Measurements from ENCODE around the gene NR2F1. TPM values are rescaled to one million over a fixed set of nuclear protein-coding genes. Genes with fewer than 3 reads are reported as not detected.

NR2F1 gene
- total RNA-seq, 1 donor, result 0.42 TPM

DNA sequence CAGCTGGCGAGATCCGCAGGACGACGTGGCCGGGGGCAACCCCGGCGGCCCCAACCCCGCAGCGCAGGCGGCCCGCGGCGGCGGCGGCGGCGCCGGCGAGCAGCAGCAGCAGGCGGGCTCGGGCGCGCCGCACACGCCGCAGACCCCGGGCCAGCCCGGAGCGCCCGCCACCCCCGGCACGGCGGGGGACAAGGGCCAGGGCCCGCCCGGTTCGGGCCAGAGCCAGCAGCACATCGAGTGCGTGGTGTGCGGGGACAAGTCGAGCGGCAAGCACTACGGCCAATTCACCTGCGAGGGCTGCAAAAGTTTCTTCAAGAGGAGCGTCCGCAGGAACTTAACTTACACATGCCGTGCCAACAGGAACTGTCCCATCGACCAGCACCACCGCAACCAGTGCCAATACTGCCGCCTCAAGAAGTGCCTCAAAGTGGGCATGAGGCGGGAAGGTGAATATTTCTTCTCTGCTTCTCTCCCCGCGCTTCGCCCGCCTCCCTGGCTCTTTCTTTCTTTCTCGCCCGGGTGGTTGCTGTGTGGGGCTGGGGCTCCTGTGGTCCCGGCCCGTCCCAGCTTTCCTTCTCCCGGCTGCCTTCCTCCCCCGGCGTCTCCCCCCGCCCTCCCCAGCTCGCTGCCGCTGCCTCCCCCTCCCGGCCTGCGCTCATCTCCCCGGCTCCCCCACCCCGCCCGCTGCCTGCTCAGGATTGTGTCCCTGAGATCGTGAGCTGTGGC lies 2.2 kb downstream of the NR2F1 start:
- no peak overlapping the region for H3K4me3 ChIP-seq (ENCODE audit: low read length)
- no peaks in the 10 kb centered on the region for H3K9me3 ChIP-seq (ENCODE audit: low read depth, low read length)
- peaks cover 39% of the 10 kb centered on the region for H3K4me1 ChIP-seq (ENCODE audit: insufficient read depth, low read length)
- peaks cover 83% of the 10 kb centered on the region for H3K27me3 ChIP-seq (ENCODE audit: insufficient read depth, low read length)

DNA sequence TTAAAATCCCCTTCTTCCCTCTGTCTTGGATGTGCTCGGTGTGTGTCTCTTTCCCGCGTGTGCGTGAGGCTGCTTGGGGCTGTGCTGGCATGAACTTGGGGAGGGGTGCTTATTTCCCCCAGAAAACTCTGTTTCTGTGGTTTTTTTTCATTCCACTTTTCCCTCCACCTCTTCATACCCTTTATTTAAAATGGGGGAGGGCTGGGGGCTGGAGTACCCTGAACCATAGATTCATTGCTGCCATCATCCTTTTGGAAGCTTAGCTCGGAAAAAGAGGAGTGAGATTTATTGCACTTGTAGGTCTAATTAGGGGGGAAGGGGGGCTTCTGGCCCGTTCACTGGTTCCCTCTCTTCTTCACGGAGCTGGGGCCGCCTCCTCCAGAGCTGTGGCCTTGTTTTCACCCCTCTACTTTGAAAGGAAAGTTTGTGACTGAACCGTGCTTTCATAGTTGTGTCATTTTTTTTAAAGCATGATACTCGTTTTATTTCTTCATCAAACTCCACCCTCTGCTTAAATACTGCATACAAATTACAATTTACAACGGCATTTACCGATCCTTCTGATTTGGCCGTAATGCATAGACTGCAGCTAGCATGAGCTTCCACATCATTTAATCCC lies 2.9 kb downstream of the NR2F1 start:
- Histone ChIP-seq H3K27me3 (ENCODE audit: insufficient read depth, low read length) (peaks cover 83% of the 10 kb centered on the region), H3K4me1 (ENCODE audit: insufficient read depth, low read length) (peaks cover 32% of the 10 kb centered on the region), H3K9me3 (ENCODE audit: low read depth, low read length) (no peaks in the 10 kb centered on the region), H3K4me3 (ENCODE audit: low read length) (no peak overlapping the region)

DNA sequence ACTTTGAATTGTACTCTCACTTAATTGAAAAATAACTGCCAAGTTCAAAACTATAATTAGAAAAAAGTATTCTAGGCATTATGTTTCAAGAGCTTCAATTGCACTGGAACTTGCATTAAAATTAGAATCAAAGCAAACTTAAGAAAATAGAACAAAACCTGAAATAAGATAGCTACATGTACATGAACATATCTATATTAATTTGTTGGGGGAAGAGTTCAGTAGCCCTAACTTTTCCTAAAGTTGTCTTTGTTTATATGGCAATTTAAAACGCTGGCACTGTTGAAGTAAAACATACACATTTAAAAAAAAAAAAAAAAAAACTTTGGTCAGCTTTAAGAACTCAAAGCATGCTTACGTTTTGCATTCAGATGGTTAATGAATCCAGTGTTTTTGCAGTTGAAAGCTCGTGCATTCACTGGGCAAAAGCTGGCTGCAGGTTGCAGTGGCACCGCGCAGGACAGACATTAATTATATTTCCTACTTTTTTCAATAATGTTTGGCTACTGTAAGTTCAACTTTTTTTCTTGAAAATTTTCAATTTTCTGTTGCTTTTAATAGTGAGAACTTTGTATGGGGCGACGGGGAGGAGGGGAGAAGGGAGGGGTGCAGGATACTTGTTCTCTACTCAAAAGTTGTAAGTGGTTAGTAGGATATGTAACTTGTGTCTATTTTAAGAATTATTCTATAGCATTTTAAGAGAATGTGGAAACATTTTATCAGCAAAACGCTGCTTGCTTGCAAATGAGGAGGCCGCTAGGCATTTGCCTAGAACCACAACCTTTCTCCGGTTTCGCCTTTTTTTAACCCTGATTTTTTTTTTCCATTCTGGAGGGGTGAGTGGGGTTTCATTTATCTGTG lies 3.9 kb downstream of the NR2F1 start:
- Histone ChIP-seq H3K4me1 (ENCODE audit: insufficient read depth, low read length) (peaks cover 23% of the 10 kb centered on the region), H3K27me3 (ENCODE audit: insufficient read depth, low read length) (peaks cover 83% of the 10 kb centered on the region), H3K9me3 (ENCODE audit: low read depth, low read length) (no peaks in the 10 kb centered on the region), H3K4me3 (ENCODE audit: low read length) (no peak overlapping the region)

DNA sequence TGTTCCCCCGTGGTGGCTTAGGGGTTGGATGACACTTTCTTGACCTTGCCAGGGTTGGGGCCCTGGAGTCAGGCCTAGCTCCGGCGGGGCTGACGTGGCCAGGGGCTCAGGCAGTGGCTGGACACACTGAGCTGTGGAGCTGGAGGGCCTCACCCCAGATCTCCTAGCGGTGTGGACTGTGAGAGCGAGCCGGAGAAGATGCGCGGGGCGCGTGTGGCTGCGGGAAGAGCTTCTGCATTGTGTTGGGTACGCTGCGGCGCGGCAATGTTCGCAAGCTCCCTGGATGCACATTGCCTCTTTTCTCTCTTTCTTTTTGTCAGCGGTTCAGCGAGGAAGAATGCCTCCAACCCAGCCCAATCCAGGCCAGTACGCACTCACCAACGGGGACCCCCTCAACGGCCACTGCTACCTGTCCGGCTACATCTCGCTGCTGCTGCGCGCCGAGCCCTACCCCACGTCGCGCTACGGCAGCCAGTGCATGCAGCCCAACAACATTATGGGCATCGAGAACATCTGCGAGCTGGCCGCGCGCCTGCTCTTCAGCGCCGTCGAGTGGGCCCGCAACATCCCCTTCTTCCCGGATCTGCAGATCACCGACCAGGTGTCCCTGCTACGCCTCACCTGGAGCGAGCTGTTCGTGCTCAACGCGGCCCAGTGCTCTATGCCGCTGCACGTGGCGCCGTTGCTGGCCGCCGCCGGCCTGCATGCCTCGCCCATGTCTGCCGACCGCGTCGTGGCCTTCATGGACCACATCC lies 4.8 kb downstream of the NR2F1 start:
- Histone ChIP-seq H3K4me1 (ENCODE audit: insufficient read depth, low read length) (peaks cover 20% of the 10 kb centered on the region), H3K27me3 (ENCODE audit: insufficient read depth, low read length) (peaks cover 82% of the 10 kb centered on the region), H3K4me3 (ENCODE audit: low read length) (no peak overlapping the region), H3K9me3 (ENCODE audit: low read depth, low read length) (no peaks in the 10 kb centered on the region)

DNA sequence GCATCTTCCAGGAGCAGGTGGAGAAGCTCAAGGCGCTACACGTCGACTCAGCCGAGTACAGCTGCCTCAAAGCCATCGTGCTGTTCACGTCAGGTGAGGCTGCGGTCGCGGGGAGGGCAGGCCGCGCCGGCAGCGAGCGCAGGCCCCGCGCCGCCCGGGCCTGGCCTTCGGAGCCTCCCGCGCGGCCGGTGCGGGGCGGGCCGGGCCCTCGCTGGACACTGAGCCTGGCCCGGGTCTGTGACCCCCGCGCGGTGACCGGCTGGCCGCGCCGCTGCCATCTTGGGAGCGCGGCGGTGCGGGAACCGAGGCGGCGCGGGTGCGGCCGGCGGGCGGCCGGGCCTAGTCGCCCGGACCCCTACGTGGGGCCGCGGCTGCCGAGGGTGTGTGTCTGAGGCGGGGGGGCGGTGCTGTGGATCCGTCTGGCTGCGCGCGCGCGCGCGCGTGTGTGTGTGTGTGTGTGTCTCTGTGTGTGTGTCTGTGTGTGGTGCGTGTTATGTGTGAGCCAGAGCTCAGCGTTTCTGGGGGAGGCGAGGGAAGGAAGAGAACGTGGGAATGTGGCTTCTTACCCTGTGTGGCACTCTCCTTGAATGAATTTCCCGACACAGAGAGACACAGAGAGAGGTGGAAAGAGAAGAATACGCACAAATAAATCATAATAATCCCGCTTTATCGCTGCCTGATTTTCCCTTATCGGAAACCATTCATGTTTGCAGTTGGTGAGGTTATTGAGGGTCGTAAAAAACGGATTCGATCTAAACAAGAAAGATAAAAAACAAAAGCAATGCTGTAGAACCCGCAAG lies 5.5 kb downstream of the NR2F1 start:
- H3K9me3 ChIP-seq (ENCODE audit: low read depth, low read length), result no peaks in the 10 kb centered on the region

DNA sequence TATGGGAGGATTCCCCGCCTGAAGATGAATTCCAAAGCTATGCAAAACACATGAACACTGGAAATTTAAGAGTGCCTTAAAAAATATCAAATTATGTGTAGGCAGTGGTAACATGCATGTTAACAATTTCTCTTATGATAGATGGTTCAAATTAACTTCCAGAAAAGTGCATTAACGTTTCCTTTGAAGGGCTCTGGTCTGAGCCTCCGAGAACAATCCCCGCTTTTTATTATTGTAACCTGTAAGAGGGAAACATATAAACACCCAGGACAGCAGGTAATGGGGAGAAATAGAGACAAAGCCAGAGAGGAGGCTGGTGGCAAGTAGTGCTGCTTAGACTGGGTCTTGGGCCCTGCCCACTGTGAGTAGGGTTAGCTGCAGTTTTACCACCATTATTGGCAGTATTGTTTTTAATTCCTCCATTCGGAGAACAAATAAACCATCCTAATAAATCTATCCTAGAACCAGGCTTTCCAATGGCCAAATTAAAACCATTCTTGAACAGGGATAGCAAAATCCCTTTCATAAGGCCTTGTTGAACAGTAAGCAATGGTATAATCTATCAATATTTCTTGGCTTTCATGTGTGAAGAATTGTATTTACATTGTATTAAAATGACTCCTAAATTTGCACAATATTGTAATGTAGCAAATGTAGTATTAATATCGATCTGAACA lies 6.3 kb downstream of the NR2F1 start:
- no peak overlapping the region for H3K4me3 ChIP-seq (ENCODE audit: low read length)
- H3K9me3 ChIP-seq (ENCODE audit: low read depth, low read length), result no peaks in the 10 kb centered on the region
- H3K4me1 ChIP-seq (ENCODE audit: insufficient read depth, low read length), result peaks cover 8% of the 10 kb centered on the region
- peaks cover 86% of the 10 kb centered on the region for H3K27me3 ChIP-seq (ENCODE audit: insufficient read depth, low read length)

More for the DNA sequence above, 5.5 kb downstream of the NR2F1 start:
- no peak overlapping the region for H3K4me3 ChIP-seq (ENCODE audit: low read length)
- H3K27me3 ChIP-seq (ENCODE audit: insufficient read depth, low read length), result peaks cover 82% of the 10 kb centered on the region
- H3K4me1 ChIP-seq (ENCODE audit: insufficient read depth, low read length), result peaks cover 12% of the 10 kb centered on the region

DNA sequence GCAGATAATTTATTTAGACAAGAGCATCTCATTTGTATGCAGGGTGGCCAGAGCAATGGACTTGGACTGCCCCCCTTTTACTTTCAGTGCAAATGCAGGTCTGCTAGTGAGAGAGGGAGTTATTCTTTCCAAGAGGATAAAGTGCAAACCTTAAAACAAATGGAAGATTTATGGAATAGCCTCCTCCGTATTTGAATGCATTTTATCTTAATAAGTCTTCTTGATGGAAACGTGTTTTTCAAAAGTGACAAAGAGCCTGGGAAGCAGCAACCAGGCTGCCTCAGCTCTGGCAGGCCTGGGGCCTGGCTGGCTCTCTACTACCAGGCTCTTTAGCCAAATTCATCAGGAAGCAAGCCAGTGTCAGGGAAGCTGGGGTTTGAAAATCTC lies 6.8 kb downstream of the NR2F1 start:
- Histone ChIP-seq H3K27me3 (ENCODE audit: insufficient read depth, low read length) (peaks cover 91% of the 10 kb centered on the region), H3K4me3 (ENCODE audit: low read length) (no peak overlapping the region), H3K4me1 (ENCODE audit: insufficient read depth, low read length) (peaks cover 8% of the 10 kb centered on the region), H3K9me3 (ENCODE audit: low read depth, low read length) (no peaks in the 10 kb centered on the region)

DNA sequence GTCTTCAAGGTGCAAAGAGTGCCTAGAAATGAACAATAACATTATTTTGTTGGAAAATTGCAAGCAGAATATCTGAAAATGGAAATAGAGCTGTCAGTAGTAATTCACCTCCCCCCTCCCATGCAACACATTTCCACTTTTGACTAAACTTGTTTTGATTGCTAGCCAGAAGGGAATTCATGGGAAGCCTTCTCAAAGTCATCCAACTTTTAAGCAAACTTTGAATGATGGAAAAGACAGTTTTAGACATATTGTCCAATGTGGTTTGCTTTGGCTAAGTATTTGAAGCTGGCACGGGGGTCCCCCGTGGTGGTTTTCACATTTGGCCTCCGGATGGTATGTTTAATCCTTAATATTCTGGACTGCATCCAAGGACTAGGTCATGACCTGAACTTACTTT lies 7.5 kb downstream of the NR2F1 start:
- Histone ChIP-seq H3K4me3 (ENCODE audit: low read length) (no peak overlapping the region), H3K27me3 (ENCODE audit: insufficient read depth, low read length) (peaks cover 95% of the 10 kb centered on the region)

DNA sequence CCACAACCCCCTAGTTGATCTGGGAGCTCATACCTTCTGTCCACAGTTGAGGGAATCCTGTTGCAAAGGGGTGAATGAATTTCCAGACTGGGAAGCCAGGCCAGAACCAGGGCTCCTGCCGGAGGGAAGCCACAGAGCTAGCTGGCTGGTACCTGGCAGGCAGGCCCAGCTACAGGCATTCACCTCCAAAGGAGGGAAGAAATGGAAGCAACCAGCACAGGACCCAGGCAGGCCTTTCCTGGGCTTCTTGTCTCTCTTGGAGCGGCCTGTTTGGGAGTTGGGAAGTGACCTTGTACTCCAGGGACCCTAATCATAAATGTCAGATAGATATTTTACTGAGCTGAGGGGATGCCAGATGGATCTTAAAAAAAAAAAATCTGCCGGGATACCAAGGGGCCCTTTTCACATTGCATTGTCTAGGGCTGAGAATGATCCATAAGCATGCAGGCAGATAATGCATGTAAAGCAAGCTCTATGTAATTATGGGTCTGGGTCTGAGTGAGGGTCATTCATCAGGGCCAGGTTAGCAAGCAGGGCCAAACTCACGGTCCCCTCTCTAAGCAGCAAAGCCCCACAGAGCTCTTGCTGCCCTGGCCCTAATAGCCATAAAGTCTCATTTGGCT lies 8.4 kb downstream of the NR2F1 start:
- H3K27me3 ChIP-seq (ENCODE audit: insufficient read depth, low read length), result peaks cover 95% of the 10 kb centered on the region
- no peak overlapping the region for H3K4me3 ChIP-seq (ENCODE audit: low read length)
- H3K9me3 ChIP-seq (ENCODE audit: low read depth, low read length), result no peaks in the 10 kb centered on the region
- peaks cover 6% of the 10 kb centered on the region for H3K4me1 ChIP-seq (ENCODE audit: insufficient read depth, low read length)

More for the DNA sequence above, 7.5 kb downstream of the NR2F1 start:
- Histone ChIP-seq H3K9me3 (ENCODE audit: low read depth, low read length) (no peaks in the 10 kb centered on the region), H3K4me1 (ENCODE audit: insufficient read depth, low read length) (peaks cover 4% of the 10 kb centered on the region)

DNA sequence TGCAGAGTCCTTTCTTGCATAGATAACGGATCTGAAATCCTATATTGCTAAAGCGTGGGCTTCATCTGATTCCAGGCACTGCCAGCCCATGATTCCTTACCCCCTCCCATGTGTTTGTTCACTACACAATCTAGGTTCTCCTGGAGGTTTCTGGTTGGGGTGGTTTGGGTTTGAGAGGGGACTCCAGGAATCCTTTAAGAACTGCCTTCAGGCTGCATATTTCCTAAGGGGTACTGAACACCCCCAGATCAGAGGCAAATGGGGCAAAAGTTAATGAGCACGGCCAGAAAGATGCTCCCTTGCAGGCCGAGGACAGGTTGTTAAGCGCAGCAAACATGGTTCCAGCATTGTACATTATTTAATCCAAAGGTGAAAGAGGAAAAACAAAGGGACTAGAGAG lies 9.9 kb downstream of the NR2F1 start:
- no peaks in the 10 kb centered on the region for H3K9me3 ChIP-seq (ENCODE audit: low read depth, low read length)
- H3K4me1 ChIP-seq (ENCODE audit: insufficient read depth, low read length), result peaks cover 18% of the 10 kb centered on the region
- H3K4me3 ChIP-seq (ENCODE audit: low read length), result no peak overlapping the region
- H3K27me3 ChIP-seq (ENCODE audit: insufficient read depth, low read length), result peaks cover 95% of the 10 kb centered on the region

DNA sequence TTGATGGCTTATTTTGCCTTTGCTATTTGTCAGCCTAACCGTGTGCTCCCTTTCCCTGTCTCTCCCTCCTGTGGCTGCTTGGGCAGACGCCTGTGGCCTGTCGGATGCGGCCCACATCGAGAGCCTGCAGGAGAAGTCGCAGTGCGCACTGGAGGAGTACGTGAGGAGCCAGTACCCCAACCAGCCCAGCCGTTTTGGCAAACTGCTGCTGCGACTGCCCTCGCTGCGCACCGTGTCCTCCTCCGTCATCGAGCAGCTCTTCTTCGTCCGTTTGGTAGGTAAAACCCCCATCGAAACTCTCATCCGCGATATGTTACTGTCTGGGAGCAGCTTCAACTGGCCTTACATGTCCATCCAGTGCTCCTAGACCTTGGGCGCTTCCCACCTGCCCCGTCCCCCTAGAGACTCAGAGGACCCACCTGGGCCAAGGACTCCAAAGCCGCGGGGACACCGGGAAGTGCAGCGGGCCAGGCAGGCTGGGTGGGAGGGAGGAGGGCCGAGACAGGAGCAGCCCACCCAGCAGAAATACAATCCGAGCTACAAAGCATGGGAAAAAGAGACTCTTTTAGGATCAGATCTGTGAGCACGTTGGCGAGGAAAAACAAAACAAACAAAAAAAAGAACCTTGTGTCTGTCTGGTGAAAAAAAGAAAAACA lies 10.6 kb downstream of the NR2F1 start:
- no peak overlapping the region for H3K4me3 ChIP-seq (ENCODE audit: low read length)
- H3K4me1 ChIP-seq (ENCODE audit: insufficient read depth, low read length), result peaks cover 15% of the 10 kb centered on the region
- H3K27me3 ChIP-seq (ENCODE audit: insufficient read depth, low read length), result peaks cover 98% of the 10 kb centered on the region
- no peaks in the 10 kb centered on the region for H3K9me3 ChIP-seq (ENCODE audit: low read depth, low read length)

DNA sequence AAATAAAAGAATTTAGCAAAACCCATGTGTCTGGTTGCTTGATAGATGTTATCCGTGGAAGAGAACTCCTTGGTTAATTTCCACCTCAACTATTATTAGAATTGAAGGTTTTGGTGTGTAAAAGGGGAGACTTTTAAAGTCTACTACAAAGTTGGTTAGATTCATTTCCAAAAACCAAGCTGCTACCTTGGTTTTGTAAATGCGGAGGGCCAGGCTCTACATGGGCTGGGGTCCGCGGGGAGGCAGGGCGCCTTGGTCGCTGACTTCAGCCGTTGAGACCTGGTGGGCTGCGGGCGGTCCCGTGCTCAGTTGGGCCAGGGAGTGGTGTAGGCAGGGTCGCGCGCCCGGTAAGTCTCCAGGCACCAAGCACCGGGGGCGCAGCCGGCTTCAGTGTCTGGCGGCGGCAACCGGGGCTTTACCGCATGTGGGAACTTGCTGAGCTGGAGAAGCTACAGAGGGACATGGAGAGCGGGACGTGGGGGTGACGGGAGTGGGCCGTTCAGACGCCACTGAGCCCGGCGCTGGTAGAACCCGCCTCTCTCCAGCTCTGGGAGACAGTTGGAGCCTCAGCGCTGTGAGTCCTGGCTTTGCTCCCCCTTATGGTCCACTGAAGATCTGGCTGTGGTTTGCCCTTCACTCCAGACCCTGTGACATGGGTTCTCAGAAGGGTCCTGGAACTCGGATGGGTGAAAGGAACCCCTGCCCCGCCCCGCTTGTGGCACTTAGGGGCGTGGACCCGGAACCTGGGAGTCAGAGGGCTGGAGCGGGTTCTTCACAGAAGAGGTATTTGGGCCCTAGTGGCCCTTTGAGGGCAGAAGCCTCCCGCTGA lies 11.8 kb downstream of the NR2F1 start:
- H3K4me3 ChIP-seq (ENCODE audit: low read length), result no peak overlapping the region

More for the DNA sequence above, 11.8 kb downstream of the NR2F1 start:
- Histone ChIP-seq H3K27me3 (ENCODE audit: insufficient read depth, low read length) (peaks cover 98% of the 10 kb centered on the region), H3K4me1 (ENCODE audit: insufficient read depth, low read length) (peaks cover 15% of the 10 kb centered on the region), H3K9me3 (ENCODE audit: low read depth, low read length) (no peaks in the 10 kb centered on the region)

All from mononuclear cell (primary cell).